ENCODE results near the gene SFI1. TPM values are rescaled to one million over a fixed set of nuclear protein-coding genes. Genes with fewer than 3 reads are reported as not detected.
"Not testable (repeated sequence)": the region's sequence is repeated elsewhere in the genome, so short reads cannot be mapped to it uniquely, and the experiment has no call there.

SFI1 gene
- total RNA-seq, 4 donors from 2014 or later: 31.1 to 57.6 (median 43.1) TPM

GRCh38 chr22:31585161-31585859, 89.0 kb downstream of the SFI1 start:
- intact Hi-C loops (cut with DNase I): no loop called here
- Histone ChIP-seq H3K27me3 (no peaks in the 10 kb centered on the region), H3K4me3 (replicated peaks in 1 of 3) (no peak overlapping the region), H3K4me1 (no peaks in the 10 kb centered on the region), H3K9me3 (no peaks in the 10 kb centered on the region), H3K27ac (no peak overlapping the region), H3K36me3 (peaks cover 0 to 10% of the 10 kb centered on the region in 2 donors)
- WGBS, 2 donors: 69 to 76% methylated on average over 3 of the region's 3 CpGs
- DNase-seq: no peak
- TF ChIP-seq, protein P1, sequence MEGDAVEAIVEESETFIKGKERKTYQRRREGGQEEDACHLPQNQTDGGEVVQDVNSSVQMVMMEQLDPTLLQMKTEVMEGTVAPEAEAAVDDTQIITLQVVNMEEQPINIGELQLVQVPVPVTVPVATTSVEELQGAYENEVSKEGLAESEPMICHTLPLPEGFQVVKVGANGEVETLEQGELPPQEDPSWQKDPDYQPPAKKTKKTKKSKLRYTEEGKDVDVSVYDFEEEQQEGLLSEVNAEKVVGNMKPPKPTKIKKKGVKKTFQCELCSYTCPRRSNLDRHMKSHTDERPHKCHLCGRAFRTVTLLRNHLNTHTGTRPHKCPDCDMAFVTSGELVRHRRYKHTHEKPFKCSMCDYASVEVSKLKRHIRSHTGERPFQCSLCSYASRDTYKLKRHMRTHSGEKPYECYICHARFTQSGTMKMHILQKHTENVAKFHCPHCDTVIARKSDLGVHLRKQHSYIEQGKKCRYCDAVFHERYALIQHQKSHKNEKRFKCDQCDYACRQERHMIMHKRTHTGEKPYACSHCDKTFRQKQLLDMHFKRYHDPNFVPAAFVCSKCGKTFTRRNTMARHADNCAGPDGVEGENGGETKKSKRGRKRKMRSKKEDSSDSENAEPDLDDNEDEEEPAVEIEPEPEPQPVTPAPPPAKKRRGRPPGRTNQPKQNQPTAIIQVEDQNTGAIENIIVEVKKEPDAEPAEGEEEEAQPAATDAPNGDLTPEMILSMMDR (IDR thresholded peaks at IDR 0.05): no peak
- TF ChIP-seq POLR2A (IDR thresholded peaks at IDR 0.05): no peak

GRCh38 chr22:31586137-31586920, 90.0 kb downstream of the SFI1 start:
- no peak for TF ChIP-seq POLR2A (IDR thresholded peaks at IDR 0.05)
- TF ChIP-seq, protein P1 (IDR thresholded peaks at IDR 0.05): no peak
- intact Hi-C loops (cut with DNase I): no loop called here
- no peaks in the 10 kb centered on the region for H3K27me3 ChIP-seq
- no peak for DNase-seq
- peaks cover 0 to 10% of the 10 kb centered on the region in 2 donors for H3K36me3 ChIP-seq
- H3K27ac ChIP-seq: no peak overlapping the region
- no peak overlapping the region for H3K4me3 ChIP-seq (replicated peaks in 1 of 3)
- no peaks in the 10 kb centered on the region for H3K4me1 ChIP-seq
- H3K9me3 ChIP-seq: no peaks in the 10 kb centered on the region
- 76 to 79% methylated on average over 7 of the region's 7 CpGs for WGBS, 2 donors

DNA sequence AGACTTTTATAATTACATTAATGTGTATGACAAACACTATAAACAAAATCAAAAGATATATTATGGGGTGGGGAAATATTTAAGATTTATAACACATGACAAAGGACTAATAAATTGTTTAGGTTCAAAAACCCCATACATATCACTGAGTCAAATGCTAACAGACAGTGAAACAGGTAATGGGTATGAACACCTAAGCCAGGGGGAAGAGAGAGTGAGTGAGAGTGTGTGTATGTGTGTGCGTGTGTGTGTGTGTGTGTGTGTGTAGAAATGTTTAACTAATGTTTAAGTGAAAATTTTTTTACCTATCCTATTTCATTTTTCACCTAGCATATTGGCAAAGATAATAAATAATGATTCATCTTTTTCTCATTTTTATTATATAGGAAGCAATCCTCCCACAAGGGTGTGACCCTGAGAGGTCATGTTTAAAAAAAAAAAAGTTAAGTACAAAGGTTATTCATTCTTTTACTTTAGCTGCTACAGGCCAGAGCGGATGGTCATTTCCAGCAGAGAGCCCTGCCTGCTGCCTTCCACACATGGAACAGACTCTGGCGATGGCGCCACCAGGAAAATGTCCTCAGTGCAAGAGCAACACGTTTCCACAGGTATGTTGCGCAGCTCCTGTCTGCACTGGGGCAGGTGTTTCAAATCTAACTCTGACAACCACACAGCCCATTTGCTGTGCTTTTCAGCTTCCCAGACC, 92.8 kb downstream of the SFI1 start:
- H3K4me1 ChIP-seq: no peaks in the 10 kb centered on the region
- peaks cover 0 to 10% of the 10 kb centered on the region in 2 donors for H3K36me3 ChIP-seq
- no peaks in the 10 kb centered on the region for H3K9me3 ChIP-seq
- no peak for DNase-seq
- intact Hi-C loops (cut with DNase I): no loop called here
- H3K4me3 ChIP-seq (replicated peaks in 1 of 3): no peak overlapping the region
- no peaks in the 10 kb centered on the region for H3K27me3 ChIP-seq
- TF ChIP-seq POLR2A (IDR thresholded peaks at IDR 0.05): no peak
- TF ChIP-seq, protein P1 (IDR thresholded peaks at IDR 0.05): no peak
- H3K27ac ChIP-seq: no peak overlapping the region
- 78 to 88% methylated on average over 6 of the region's 6 CpGs for WGBS, 2 donors

GRCh38 chr22:31590161-31590560, 93.8 kb downstream of the SFI1 start:
- not testable (repeated sequence) for H3K9me3 ChIP-seq
- WGBS, 2 donors: no CpG with 5 or more reads among the region's 2 CpGs

GRCh38 chr22:31595271-31595670, 98.9 kb downstream of the SFI1 start:
- intact Hi-C loops (cut with DNase I): no loop called here

More at GRCh38 chr22:31590161-31590560, 93.8 kb downstream of the SFI1 start:
- H3K27ac ChIP-seq; H3K4me3 ChIP-seq (replicated peaks in 1 of 3); DNase-seq; H3K27me3 ChIP-seq; H3K36me3 ChIP-seq; H3K4me1 ChIP-seq; intact Hi-C loops (cut with DNase I): not testable (repeated sequence)

More at GRCh38 chr22:31595271-31595670, 98.9 kb downstream of the SFI1 start:
- Histone ChIP-seq H3K4me3 (replicated peaks in 1 of 3) (no peak overlapping the region), H3K36me3 (no peaks in the 10 kb centered on the region), H3K4me1 (no peaks in the 10 kb centered on the region), H3K9me3 (no peaks in the 10 kb centered on the region), H3K27me3 (no peaks in the 10 kb centered on the region), H3K27ac (no peak overlapping the region)
- WGBS, 2 donors: 95 to 98% methylated on average over 2 of the region's 2 CpGs
- DNase-seq: no peak
- TF ChIP-seq, protein P1 (IDR thresholded peaks at IDR 0.05): no peak
- no peak for TF ChIP-seq POLR2A (IDR thresholded peaks at IDR 0.05)

Data from thyroid gland (tissue), 4 donors.